IMR-90 (cell line): ENCODE measurements around the gene VSX2. TPM values are rescaled to one million over a fixed set of nuclear protein-coding genes. Genes with fewer than 3 reads are reported as not detected.

Experiments
- ATAC-seq: fragments of 200-7000 bp; cut with Tn5 transposase; 2 replicates; pipeline ENCODE4 v1.9.1; 2020; ENCODE audit warnings: low read depth, mild to moderate bottlenecking, moderate library complexity
- BruUV-seq: library from RNA; stranded (reverse); fragments of 400-500 nt; replicated peaks from 2 replicates; lab custom pipeline; 2021; lab: Mats Ljungman, UMichigan
- CTCF ChIA-PET: fragments of 300-600 bp; formaldehyde crosslinking; extraction: SDS; loops from one replicate; lab custom pipeline; 2021; ENCODE audit warnings: antibody characterized with exemption; lab: Yijun Ruan, JAX
- POLR2A ChIA-PET: fragments of 300-600 bp; sonication (Branson Sonifier 250); formaldehyde crosslinking; loops from one replicate; lab custom pipeline; 2022; ENCODE audit warnings: antibody characterized with exemption; ENCODE audit not compliant: unreplicated experiment; lab: Charles Lee
- DNase-seq: peaks from one replicate; pipeline ENCODE4 v3.0.0; 2013
- H2AFZ ChIP-seq: replicated peaks from 2 replicates; pipeline ENCODE3; 2013; ENCODE audit warnings: low read length, mild to moderate bottlenecking; ENCODE audit not compliant: poor library complexity
- H2AK5ac ChIP-seq: 2 replicates; pipeline ENCODE4 v1.6.1; 2013; ENCODE audit warnings: low read depth, low read length, inconsistent platforms
- H2AK9ac ChIP-seq: replicated peaks from 2 replicates; pipeline ENCODE3; 2013; ENCODE audit warnings: mild to moderate bottlenecking, low read depth, low read length, moderate library complexity; ENCODE audit not compliant: poor library complexity
- H2BK120ac ChIP-seq: 2 replicates; pipeline ENCODE4 v1.6.1; 2013; ENCODE audit warnings: low read depth, low read length, inconsistent platforms
- H2BK15ac ChIP-seq: 3 replicates; pipeline ENCODE4 v1.6.1; 2013; ENCODE audit warnings: low read depth, low read length, inconsistent platforms
- H2BK20ac ChIP-seq: 2 replicates; pipeline ENCODE4 v1.6.1; 2013; ENCODE audit warnings: low read depth, mild to moderate bottlenecking, inconsistent platforms, low read length, moderate library complexity
- H2BK5ac ChIP-seq: 2 replicates; pipeline ENCODE4 v1.6.1; 2013; ENCODE audit warnings: mild to moderate bottlenecking, low read depth, low read length, inconsistent platforms; ENCODE audit not compliant: poor library complexity, severe bottlenecking
- H3K14ac ChIP-seq: replicated peaks from 2 replicates; pipeline ENCODE4 v1.6.1; 2013; ENCODE audit warnings: low read depth, low read length, inconsistent platforms
- H3K18ac ChIP-seq: 2 replicates; pipeline ENCODE4 v1.6.1; 2013; ENCODE audit warnings: low read depth, low read length, control low read depth
- H3K23ac ChIP-seq: 2 replicates; pipeline ENCODE4 v1.6.1; 2013; ENCODE audit warnings: low read depth, low read length, inconsistent platforms
- H3K27ac ChIP-seq: 2 replicates; pipeline ENCODE4 v1.5.1; 2013; ENCODE audit warnings: mild to moderate bottlenecking, control low read depth, low read length; ENCODE audit not compliant: insufficient read depth
- H3K27me3 ChIP-seq: 2 replicates; pipeline ENCODE4 v1.6.1; 2013; ENCODE audit warnings: low read length; ENCODE audit not compliant: control insufficient read depth, insufficient read depth
- H3K36me3 ChIP-seq: 2 replicates; pipeline ENCODE4 v1.6.1; 2013; ENCODE audit warnings: low read length, mixed read lengths; ENCODE audit not compliant: control insufficient read depth, insufficient read depth
- H3K4ac ChIP-seq: 2 replicates; pipeline ENCODE4 v1.6.1; 2013; ENCODE audit warnings: low read depth, low read length, inconsistent platforms
- H3K4me1 ChIP-seq: 2 replicates; pipeline ENCODE4 v1.6.1; 2013; ENCODE audit warnings: low read length, mixed read lengths; ENCODE audit not compliant: control insufficient read depth, insufficient read depth
- H3K4me2 ChIP-seq: 2 replicates; pipeline ENCODE4 v1.6.1; 2013; ENCODE audit warnings: low read depth, mild to moderate bottlenecking, control low read depth, low read length, moderate library complexity
- H3K4me3 ChIP-seq: 2 replicates; pipeline ENCODE4 v1.5.1; 2013; ENCODE audit warnings: low read depth, mild to moderate bottlenecking, control low read depth, low read length, moderate library complexity; ENCODE audit not compliant: insufficient read depth
- H3K56ac ChIP-seq: 2 replicates; pipeline ENCODE4 v1.6.1; 2013; ENCODE audit warnings: low read length, inconsistent platforms; ENCODE audit not compliant: insufficient read depth; ENCODE audit errors: extremely low read depth
- H3K79me1 ChIP-seq, 2 experiments: 2 replicates each; pipeline ENCODE4 v1.6.1; 2013; ENCODE audit warnings: low read length in 2 of 2, inconsistent platforms in 1 of 2, low read depth in 1 of 2
- H3K9ac ChIP-seq: 2 replicates; pipeline ENCODE4 v1.6.1; 2013; ENCODE audit warnings: low read depth, low read length, control low read depth
- H3K9me1 ChIP-seq: 2 replicates; pipeline ENCODE4 v1.6.1; 2013; ENCODE audit warnings: low read length, inconsistent platforms; ENCODE audit not compliant: insufficient read depth
- H3K9me3 ChIP-seq: 2 replicates; pipeline ENCODE4 v1.6.1; 2013; ENCODE audit warnings: low read length; ENCODE audit not compliant: control insufficient read depth, insufficient read depth
- H4K20me1 ChIP-seq: 2 replicates; pipeline ENCODE4 v1.6.1; 2013; ENCODE audit warnings: low read length, inconsistent platforms; ENCODE audit not compliant: insufficient read depth
- H4K5ac ChIP-seq: 2 replicates; pipeline ENCODE4 v1.6.1; 2013; ENCODE audit warnings: mild to moderate bottlenecking, low read depth, low read length, control low read depth
- H4K8ac ChIP-seq, 2 experiments: 2 replicates each; pipeline ENCODE4 v1.6.1; 2013; ENCODE audit warnings: low read depth in 2 of 2, low read length in 2 of 2, control low read depth in 1 of 2, inconsistent platforms in 1 of 2
- H4K91ac ChIP-seq: 2 replicates; pipeline ENCODE4 v1.6.1; 2013; ENCODE audit warnings: low read depth, low read length, inconsistent platforms; ENCODE audit not compliant: insufficient read depth
- BHLHE40 ChIP-seq: fragments of 150-350 bp; IDR thresholded peaks from 2 replicates; pipeline ENCODE4 v1.6.1; 2016; ENCODE audit warnings: mild to moderate bottlenecking, low read depth, low read length
- CEBPB ChIP-seq: IDR thresholded peaks from 2 replicates; pipeline ENCODE4 v1.6.1; 2012; ENCODE audit warnings: low read depth, low read length, improper control_type of control experiment
- CHD1 ChIP-seq: IDR thresholded peaks from 2 replicates; pipeline ENCODE4 v1.6.1; 2012; ENCODE audit warnings: low read depth, low read length, improper control_type of control experiment
- FOS ChIP-seq: fragments of 150-350 bp; IDR thresholded peaks from 2 replicates; pipeline ENCODE4 v1.6.1; 2016; ENCODE audit warnings: low read depth, low read length
- MAFK ChIP-seq: IDR thresholded peaks from 2 replicates; pipeline ENCODE4 v1.6.1; 2012; ENCODE audit warnings: low read depth, low read length, improper control_type of control experiment
- MAZ ChIP-seq: IDR thresholded peaks from 2 replicates; pipeline ENCODE4 v1.6.1; 2012; ENCODE audit warnings: low read depth, mild to moderate bottlenecking, low read length, improper control_type of control experiment, moderate library complexity, borderline replicate concordance
- MXI1 ChIP-seq: IDR thresholded peaks from 2 replicates; pipeline ENCODE4 v1.6.1; 2012; ENCODE audit warnings: low read depth, mild to moderate bottlenecking, low read length, moderate library complexity, borderline replicate concordance
- NFE2L2 ChIP-seq: fragments of 150-350 bp; IDR thresholded peaks from 2 replicates; pipeline ENCODE4 v1.6.1; 2016; ENCODE audit warnings: low read depth, mild to moderate bottlenecking, low read length
- POLR2A ChIP-seq: IDR thresholded peaks from 2 replicates; pipeline ENCODE4 v1.6.1; 2012; ENCODE audit warnings: mild to moderate bottlenecking, low read depth, low read length
- RAD21 ChIP-seq: IDR thresholded peaks from 2 replicates; pipeline ENCODE4 v1.6.1; 2012; ENCODE audit warnings: low read length, improper control_type of control experiment
- RCOR1 ChIP-seq: IDR thresholded peaks from 2 replicates; pipeline ENCODE4 v1.6.1; 2012; ENCODE audit warnings: mild to moderate bottlenecking, low read length, improper control_type of control experiment; ENCODE audit not compliant: insufficient replicate concordance
- RFX5 ChIP-seq: IDR thresholded peaks from 2 replicates; pipeline ENCODE4 v1.8.0; 2012; ENCODE audit warnings: low read depth, mild to moderate bottlenecking, low read length, moderate library complexity
- SMC3 ChIP-seq: fragments of 150-350 bp; IDR thresholded peaks from 2 replicates; pipeline ENCODE4 v1.6.1; 2016; ENCODE audit warnings: low read depth, mild to moderate bottlenecking, antibody characterized with exemption, low read length, moderate library complexity
- WGBS, 2 experiments: methylation state at CpG; one replicate each; pipeline versions ENCODE4 v1.1.5 to v1.1.7; 2013; ENCODE audit warnings: missing lambda C conversion rate in 2 of 2; ENCODE audit not compliant: insufficient read length in 1 of 2; ENCODE audit errors: extremely low coverage in 2 of 2; 5-methylcytosine and 5-hydroxymethylcytosine counted together
- dilution Hi-C: fragments of 300-500 bp; cut with HindIII; formaldehyde crosslinking; loops from one replicate; pipeline ENCODE4 v1.14.3; 2018; ENCODE audit warnings: low sequenced_read_pairs; ENCODE audit not compliant: unreplicated experiment
- in situ Hi-C: fragments of 300-500 bp; cut with MboI; formaldehyde crosslinking; loops from 3 replicates; pipeline ENCODE4 v1.14.3; 2019; ENCODE audit warnings: low sequenced_read_pairs, inconsistent platforms, mixed read lengths
- intact Hi-C: fragments of 100-400 bp; cut with micrococcal nuclease; formaldehyde crosslinking; loops from 2 replicates; pipeline ENCODE4 v1.10.0; 2022
- polyA plus RNA-seq, 3 experiments: library from polyadenylated mRNA; depleted of rRNA; stranded (reverse); fragments of >200 nt; gene quantifications; 2 replicates each; pipeline ENCODE4 v1.2.3, GENCODE V29; 2012; ENCODE audit warnings: low replicate concordance in 1 of 3
- total RNA-seq: library from RNA; depleted of rRNA; stranded (reverse); fragments of >200 nt; gene quantifications from 2 replicates; pipeline ENCODE4 v1.2.3, GENCODE V29; 2012
- TF ChIP-seq, protein P1 (sequence below): fragments of 150-350 bp; IDR thresholded peaks from 2 replicates; pipeline ENCODE4 v1.6.1; 2017; ENCODE audit warnings: mild to moderate bottlenecking, antibody characterized with exemption, low read length, low read depth
- TF ChIP-seq, protein P2 (sequence below): fragments of 150-350 bp; IDR thresholded peaks from 2 replicates; pipeline ENCODE4 v1.6.1; 2016; ENCODE audit warnings: low read depth, mild to moderate bottlenecking, low read length, moderate library complexity, borderline replicate concordance
- TF ChIP-seq, protein P3 (sequence below): conservative IDR thresholded peaks from 2 replicates; pipeline ENCODE4 v1.5.1; 2012; ENCODE audit warnings: mild to moderate bottlenecking, low read depth, low read length, improper control_type of control experiment

The VSX2 gene
- total and polyA plus RNA-seq, 2 of the 4 experiments (the other 2 are of a cell fraction), result not detected

DNA sequence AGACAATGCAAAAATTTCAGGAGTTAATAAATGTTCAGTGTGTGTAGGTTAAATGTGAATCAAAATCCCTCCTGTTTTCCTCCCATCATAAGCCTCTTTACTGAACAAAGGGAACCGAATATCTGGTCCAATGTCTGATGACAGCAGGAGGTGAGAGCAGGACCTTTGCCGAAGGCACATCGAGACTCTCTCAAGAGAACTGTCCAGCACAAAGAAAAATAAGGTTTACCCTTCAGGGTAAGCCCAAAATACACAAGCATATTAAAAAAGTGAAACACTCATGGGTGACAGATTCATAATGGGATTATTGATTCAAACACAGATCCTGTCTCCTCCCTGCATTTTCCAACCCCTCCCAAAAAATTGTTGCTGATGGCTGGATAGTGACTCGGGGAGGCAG, 4.2 kb upstream of the VSX2 start:
- no peak overlapping the region for H2AK9ac ChIP-seq
- dilution Hi-C loops, result no loop called here
- H3K9ac ChIP-seq, result no peak overlapping the region
- H4K5ac ChIP-seq, result no peak overlapping the region
- no peak overlapping the region for H3K14ac ChIP-seq
- no TSS peak for BruUV-seq
- no peak overlapping the region for H3K23ac ChIP-seq
- H2BK5ac ChIP-seq, result no peak overlapping the region
- no peaks in the 10 kb centered on the region for H3K4me1 ChIP-seq
- no peaks in the 10 kb centered on the region for H3K9me1 ChIP-seq
- H2BK20ac ChIP-seq, result no peak overlapping the region
- no peaks in the 10 kb centered on the region for H3K36me3 ChIP-seq
- ChIA-PET POLR2A (no interaction called here), CTCF (no interaction called here)
- H3K4ac ChIP-seq, result no peak overlapping the region
- in situ Hi-C loops, result no loop called here
- no peak overlapping the region for H4K91ac ChIP-seq
- no peak overlapping the region for H4K8ac ChIP-seq
- ATAC-seq (no peak), DNase-seq (no peak)
- no peak for TF ChIP-seq FOS
- no peak for TF ChIP-seq CEBPB
- no peak for TF ChIP-seq NFE2L2
- TF ChIP-seq, protein P1, sequence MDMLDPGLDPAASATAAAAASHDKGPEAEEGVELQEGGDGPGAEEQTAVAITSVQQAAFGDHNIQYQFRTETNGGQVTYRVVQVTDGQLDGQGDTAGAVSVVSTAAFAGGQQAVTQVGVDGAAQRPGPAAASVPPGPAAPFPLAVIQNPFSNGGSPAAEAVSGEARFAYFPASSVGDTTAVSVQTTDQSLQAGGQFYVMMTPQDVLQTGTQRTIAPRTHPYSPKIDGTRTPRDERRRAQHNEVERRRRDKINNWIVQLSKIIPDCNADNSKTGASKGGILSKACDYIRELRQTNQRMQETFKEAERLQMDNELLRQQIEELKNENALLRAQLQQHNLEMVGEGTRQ, result no peak
- TF ChIP-seq MAFK, result no peak
- TF ChIP-seq, protein P2, sequence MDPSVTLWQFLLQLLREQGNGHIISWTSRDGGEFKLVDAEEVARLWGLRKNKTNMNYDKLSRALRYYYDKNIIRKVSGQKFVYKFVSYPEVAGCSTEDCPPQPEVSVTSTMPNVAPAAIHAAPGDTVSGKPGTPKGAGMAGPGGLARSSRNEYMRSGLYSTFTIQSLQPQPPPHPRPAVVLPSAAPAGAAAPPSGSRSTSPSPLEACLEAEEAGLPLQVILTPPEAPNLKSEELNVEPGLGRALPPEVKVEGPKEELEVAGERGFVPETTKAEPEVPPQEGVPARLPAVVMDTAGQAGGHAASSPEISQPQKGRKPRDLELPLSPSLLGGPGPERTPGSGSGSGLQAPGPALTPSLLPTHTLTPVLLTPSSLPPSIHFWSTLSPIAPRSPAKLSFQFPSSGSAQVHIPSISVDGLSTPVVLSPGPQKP, result no peak
- no peak for TF ChIP-seq MXI1
- TF ChIP-seq RFX5, result no peak
- no peak for TF ChIP-seq SMC3
- no peak for TF ChIP-seq RAD21
- TF ChIP-seq CHD1, result no peak
- TF ChIP-seq, protein P3, sequence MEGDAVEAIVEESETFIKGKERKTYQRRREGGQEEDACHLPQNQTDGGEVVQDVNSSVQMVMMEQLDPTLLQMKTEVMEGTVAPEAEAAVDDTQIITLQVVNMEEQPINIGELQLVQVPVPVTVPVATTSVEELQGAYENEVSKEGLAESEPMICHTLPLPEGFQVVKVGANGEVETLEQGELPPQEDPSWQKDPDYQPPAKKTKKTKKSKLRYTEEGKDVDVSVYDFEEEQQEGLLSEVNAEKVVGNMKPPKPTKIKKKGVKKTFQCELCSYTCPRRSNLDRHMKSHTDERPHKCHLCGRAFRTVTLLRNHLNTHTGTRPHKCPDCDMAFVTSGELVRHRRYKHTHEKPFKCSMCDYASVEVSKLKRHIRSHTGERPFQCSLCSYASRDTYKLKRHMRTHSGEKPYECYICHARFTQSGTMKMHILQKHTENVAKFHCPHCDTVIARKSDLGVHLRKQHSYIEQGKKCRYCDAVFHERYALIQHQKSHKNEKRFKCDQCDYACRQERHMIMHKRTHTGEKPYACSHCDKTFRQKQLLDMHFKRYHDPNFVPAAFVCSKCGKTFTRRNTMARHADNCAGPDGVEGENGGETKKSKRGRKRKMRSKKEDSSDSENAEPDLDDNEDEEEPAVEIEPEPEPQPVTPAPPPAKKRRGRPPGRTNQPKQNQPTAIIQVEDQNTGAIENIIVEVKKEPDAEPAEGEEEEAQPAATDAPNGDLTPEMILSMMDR, result no peak
- TF ChIP-seq MAZ, result no peak
- TF ChIP-seq RCOR1, result no peak
- TF ChIP-seq BHLHE40, result no peak
- no peak for TF ChIP-seq POLR2A
- H4K20me1 ChIP-seq, result no peaks in the 10 kb centered on the region
- no peak overlapping the region for H2BK120ac ChIP-seq
- no peak overlapping the region for H3K56ac ChIP-seq
- no peak overlapping the region for H3K4me2 ChIP-seq
- H3K9me3 ChIP-seq, result peaks cover 7% of the 10 kb centered on the region
- H3K27me3 ChIP-seq, result peaks cover 60% of the 10 kb centered on the region
- no peaks in the 10 kb centered on the region for H3K79me1 ChIP-seq
- H3K27ac ChIP-seq, result no peak overlapping the region
- no CpG with 5 or more reads among the region's 4 CpGs for WGBS, 2 experiments
- no peak overlapping the region for H3K18ac ChIP-seq
- H2AK5ac ChIP-seq, result no peak overlapping the region
- H3K4me3 ChIP-seq, result no peak overlapping the region
- no peak overlapping the region for H2BK15ac ChIP-seq
- no peak overlapping the region for H2AFZ ChIP-seq
- intact Hi-C loops, result no loop called here
